ENCODE measurements around the gene ADCYAP1R1. TPM values are rescaled to one million over a fixed set of nuclear protein-coding genes. Genes with fewer than 3 reads are reported as not detected.

ADCYAP1R1 gene
- total RNA-seq, 1 donor from 2014 or later = not detected

- no peak for DNase-seq (ENCODE audit: low read depth)
Measured at GRCh38 chr7:31106303-31107105, 54.4 kb downstream of the ADCYAP1R1 start.

DNA sequence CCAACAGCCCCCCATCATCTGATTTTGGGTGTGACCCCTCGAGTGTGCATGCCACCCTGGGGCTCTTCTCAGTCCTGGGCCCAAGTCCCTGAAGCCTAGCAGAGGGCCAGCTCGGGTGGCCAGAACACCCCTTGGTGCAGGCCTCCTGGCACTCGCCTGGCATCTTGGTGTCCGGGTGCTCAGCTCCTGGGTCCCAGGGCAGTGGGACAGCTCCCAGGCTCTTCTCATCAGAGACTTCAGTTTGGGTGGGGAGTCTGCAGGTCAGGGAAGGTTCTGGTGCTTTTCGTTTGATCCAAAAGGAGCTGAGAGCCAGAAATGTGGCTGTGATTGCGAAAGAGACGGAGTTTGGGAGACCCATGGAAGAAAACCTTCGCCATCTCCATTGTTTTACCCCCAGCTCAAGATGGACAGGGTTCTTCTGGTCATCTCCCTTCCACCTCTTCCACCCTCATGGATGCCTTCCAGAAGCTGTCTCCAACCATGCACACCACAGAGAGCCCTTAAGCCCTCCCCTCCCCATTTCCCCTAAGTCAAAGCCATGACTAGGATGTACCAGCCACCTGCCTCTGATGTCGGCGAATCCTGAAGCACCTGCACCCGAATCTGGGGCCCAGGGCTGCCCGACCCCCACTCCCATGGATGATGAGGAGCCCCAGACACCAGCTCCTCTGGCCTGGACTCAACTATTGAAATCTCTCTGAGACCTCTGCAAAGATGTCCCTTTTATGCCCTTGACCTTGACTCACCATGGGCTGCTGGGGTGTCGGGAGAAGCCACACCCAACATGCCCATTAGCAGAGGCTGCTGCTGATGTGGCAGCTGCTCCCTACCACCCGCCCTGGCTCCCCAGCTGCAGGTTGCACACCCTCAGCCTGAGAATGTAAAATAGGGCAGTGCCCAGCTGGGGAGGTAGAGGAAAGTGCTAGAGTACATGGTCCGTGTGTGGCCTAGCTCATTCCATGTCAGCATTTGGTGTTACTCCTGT, 55.3 kb downstream of the ADCYAP1R1 start:
- no peak for DNase-seq (ENCODE audit: low read depth)

- no peak for DNase-seq (ENCODE audit: low read depth)
Measured at GRCh38 chr7:31108097-31108657, 56.1 kb downstream of the ADCYAP1R1 start.

- DNase-seq (ENCODE audit: low read depth) = no peak
Measured at GRCh38 chr7:31109751-31110150, 57.6 kb downstream of the ADCYAP1R1 start.

DNA sequence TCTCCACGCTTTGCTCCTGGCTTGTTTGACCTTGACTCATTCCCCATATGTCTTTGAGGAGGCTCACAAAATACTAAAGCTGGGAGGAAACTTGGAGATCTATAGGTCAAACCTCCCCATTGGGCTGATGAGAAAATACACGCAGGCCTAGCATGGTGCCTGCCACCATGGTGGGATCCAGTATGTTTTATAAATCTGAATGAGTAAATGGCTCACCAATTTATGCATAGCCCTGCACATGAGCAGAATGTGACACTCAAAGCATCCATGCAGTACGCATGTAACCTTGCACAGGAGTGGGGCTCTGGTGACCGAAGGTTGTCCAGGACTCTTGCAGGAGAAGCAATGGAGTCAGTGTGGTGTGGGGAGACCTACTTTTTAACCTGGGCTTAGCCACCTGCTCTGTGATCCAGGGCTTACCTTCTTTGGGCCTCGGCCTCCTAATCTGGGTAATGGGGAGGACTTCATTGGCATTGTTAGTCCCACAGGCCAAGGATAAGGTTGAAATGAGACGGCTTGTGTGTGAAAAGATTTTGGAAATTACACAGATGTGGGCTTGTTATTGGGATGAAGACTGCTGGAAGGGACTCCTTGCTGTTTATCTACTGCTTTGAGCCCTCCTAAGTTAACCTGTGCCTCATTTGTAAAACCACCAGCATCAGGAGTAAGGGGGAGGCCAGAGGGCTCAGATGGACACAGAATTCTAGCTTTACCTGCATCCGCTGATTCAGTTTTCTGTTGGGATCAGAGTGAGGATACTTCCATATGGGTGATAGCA, 58.4 kb downstream of the ADCYAP1R1 start:
- DNase-seq (ENCODE audit: low read depth) = no peak

GRCh38 chr7:31111109-31111451, 59.0 kb downstream of the ADCYAP1R1 start:
- no peak for DNase-seq (ENCODE audit: low read depth)

DNA sequence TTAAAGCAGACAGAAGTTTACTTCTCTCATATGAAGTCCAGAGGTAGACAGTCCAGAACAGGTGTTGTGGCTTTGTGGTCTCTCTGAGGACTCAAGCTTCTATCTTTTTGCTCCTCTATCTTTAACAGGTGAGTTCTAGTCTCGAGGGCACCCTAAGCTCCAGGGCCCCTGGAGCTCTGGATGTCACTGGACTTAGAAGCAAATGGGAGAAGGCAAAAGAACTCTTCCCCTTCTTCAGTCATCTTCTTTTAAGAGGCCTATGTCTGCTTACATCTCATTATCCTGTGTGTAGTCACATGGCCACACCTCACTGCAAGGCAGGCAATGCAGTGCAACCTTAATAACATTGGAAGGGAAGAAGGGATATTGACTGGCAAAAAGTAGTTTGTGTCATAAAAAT, 61.6 kb downstream of the ADCYAP1R1 start:
- DNase-seq (ENCODE audit: low read depth) = no peak

GRCh38 chr7:31114593-31115343, 62.7 kb downstream of the ADCYAP1R1 start:
- DNase-seq (ENCODE audit: low read depth) = peak; percentile 46

- DNase-seq (ENCODE audit: low read depth) = no peak
Measured at GRCh38 chr7:31116615-31117014, 64.5 kb downstream of the ADCYAP1R1 start.

GRCh38 chr7:31119249-31119648, 67.1 kb downstream of the ADCYAP1R1 start:
- no peak for DNase-seq (ENCODE audit: low read depth)

DNA sequence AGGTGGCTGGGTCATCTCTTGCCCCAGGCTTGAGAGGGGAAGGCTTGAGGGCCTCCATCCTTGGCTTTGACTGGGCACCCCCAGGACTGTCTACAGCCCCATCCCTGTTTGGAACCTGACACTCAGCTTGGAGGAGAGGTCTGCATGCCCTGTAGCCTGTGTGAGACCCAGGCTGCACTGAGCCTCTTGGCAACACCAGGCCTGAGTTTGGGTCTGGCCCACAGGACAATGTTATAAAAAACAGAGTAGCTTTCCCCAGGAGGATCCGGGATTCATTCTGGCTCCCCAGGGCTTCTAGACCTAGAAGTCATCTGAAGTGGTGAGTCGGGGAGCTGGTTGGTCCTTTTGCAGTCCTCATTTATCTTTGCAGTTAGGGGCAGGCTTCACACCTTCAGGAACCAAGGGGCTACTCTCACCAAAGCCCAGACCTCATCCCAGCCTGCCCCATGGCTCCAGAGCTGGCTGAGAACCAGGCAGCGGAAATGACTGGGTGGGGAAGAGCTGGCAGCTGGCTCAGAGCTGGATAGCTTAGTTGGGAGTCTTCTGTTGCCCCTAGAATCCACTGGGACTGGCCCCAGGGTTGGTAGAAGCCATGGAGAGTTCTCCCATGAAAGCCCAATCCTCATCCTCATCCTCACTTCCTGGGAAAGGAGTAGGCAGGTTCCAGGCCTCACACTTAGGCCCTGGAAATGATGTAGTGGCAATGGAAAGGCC, 68.8 kb downstream of the ADCYAP1R1 start:
- DNase-seq (ENCODE audit: low read depth) = no peak

- no peak for DNase-seq (ENCODE audit: low read depth)
Measured at GRCh38 chr7:31121601-31122000, 69.5 kb downstream of the ADCYAP1R1 start.

DNA sequence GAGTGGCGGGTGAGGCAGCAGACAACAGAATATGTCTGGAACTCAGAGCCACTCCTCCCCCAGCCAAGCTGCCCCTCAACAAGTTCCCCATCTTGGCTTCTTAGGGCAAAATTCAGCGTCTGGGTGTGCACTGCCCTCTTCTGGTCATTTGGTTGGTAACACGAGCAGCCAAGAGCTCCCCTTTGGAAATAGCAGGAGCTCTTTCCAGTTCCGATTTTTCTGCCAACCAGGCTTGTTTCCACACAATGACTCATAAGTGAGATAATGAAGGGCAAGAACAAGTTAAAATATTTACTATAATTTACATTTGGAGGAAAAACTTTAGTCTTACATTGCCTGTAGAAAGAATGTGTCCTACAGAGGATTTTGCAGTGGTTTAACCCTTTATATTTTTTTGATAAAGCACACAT, 70.5 kb downstream of the ADCYAP1R1 start:
- peak; percentile 77 for DNase-seq (ENCODE audit: low read depth)

GRCh38 chr7:31123321-31123720, 71.2 kb downstream of the ADCYAP1R1 start:
- DNase-seq (ENCODE audit: low read depth) = no peak

- no peak for DNase-seq (ENCODE audit: low read depth)
Measured at GRCh38 chr7:31123726-31124125, 71.6 kb downstream of the ADCYAP1R1 start.

DNA sequence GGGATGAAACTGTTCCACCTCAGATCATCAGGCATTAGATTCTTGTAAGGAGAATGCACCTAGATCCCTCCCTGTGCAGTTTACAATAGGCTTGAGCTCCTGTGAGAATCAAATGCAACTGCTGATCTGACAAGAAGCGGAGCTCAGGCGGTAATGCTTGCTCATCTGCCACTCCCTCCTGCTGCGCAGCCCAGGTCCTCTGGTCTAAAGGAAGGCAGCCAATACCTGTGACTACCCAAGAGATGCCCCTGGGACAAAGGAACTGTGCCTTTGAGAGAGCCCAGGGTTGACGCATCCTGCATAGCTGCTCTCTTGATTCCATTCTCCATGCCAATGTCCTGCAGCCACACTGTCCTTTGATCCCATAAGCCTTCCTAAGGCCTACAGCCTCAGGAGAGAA, 73.1 kb downstream of the ADCYAP1R1 start:
- DNase-seq (ENCODE audit: low read depth) = no peak

GRCh38 chr7:31126976-31127375, 74.9 kb downstream of the ADCYAP1R1 start:
- DNase-seq (ENCODE audit: low read depth) = peak; percentile 6

DNA sequence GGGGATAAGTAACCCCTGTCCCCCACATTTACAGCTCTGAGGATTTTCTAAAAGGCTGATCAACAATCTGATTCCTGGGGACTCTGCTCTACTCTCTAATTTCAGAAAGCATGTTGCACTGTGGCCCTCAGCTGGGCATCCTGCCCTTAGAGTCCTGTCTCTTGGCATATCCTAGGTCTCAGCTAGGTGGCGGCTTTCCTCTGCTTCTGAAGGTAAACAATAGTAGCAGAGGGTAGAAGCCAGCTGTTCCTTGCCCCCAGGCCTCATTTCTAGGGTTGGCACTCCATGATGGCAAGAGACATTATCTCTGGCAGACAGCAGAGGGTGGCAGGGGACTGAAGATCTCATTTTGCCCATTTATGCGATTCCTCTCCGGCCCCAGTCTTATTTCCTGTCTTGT, 77.0 kb downstream of the ADCYAP1R1 start:
- no peak for DNase-seq (ENCODE audit: low read depth)

GRCh38 chr7:31133497-31133896, 81.4 kb downstream of the ADCYAP1R1 start:
- DNase-seq (ENCODE audit: low read depth) = no peak

Data from renal cortical epithelial cell (primary cell).